GM23338 (cell line): ENCODE results near the gene IL16. TPM values are rescaled to one million over a fixed set of nuclear protein-coding genes. Genes with fewer than 3 reads are reported as not detected.

ENCODE experiments used
- ATAC-seq: fragments of 200-7000 bp; cut with Tn5 transposase; 3 replicates; pipeline ENCODE4 v1.9.1; 2020
- DNase-seq: peaks from one replicate; pipeline ENCODE4 v3.0.0-alpha.2; 2015; ENCODE audit warnings: low spot score
- H2AFZ ChIP-seq: fragments of 200-600 bp; sonication (generic); 2 replicates; pipeline ENCODE4 v1.8.0; 2016; ENCODE audit warnings: antibody characterized with exemption, mild to moderate bottlenecking, moderate library complexity
- H3F3A ChIP-seq: fragments of 200-600 bp; sonication (generic); replicated peaks from 2 replicates; pipeline ENCODE4 v1.8.0; 2017; ENCODE audit warnings: antibody characterized with exemption, mixed run types, low read depth
- H3K27ac ChIP-seq: fragments of 200-600 bp; sonication (generic); 2 replicates; pipeline ENCODE4 v1.6.1; 2016; ENCODE audit warnings: low read depth
- H3K27me3 ChIP-seq: fragments of 200-600 bp; sonication (generic); 2 replicates; pipeline ENCODE4 v1.8.0; 2016; ENCODE audit warnings: mild to moderate bottlenecking, mixed run types, moderate library complexity; ENCODE audit not compliant: insufficient read depth
- H3K36me3 ChIP-seq: fragments of 200-600 bp; sonication (generic); 2 replicates; pipeline ENCODE4 v1.8.0; 2016; ENCODE audit warnings: mild to moderate bottlenecking; ENCODE audit not compliant: insufficient read depth
- H3K4me1 ChIP-seq: fragments of 200-600 bp; sonication (generic); 2 replicates; pipeline ENCODE4 v1.8.0; 2016; ENCODE audit warnings: mild to moderate bottlenecking, moderate library complexity; ENCODE audit not compliant: insufficient read depth
- H3K4me2 ChIP-seq: fragments of 200-600 bp; sonication (generic); 2 replicates; pipeline ENCODE4 v1.7.1; 2017; ENCODE audit warnings: mixed run types
- H3K4me3 ChIP-seq: fragments of 200-600 bp; sonication (generic); 2 replicates; pipeline ENCODE4 v1.6.1; 2016; ENCODE audit warnings: mixed run types
- H3K79me2 ChIP-seq: fragments of 200-600 bp; sonication (generic); replicated peaks from 2 replicates; pipeline ENCODE4 v1.8.0; 2017; ENCODE audit warnings: mild to moderate bottlenecking; ENCODE audit not compliant: insufficient read depth
- H3K9me2 ChIP-seq: fragments of 200-600 bp; sonication (generic); 2 replicates; pipeline ENCODE4 v1.8.0; 2017; ENCODE audit not compliant: insufficient read depth
- H4K20me1 ChIP-seq: fragments of 200-600 bp; sonication (generic); replicated peaks from 2 replicates; pipeline ENCODE4 v1.8.0; 2017; ENCODE audit warnings: mild to moderate bottlenecking; ENCODE audit not compliant: insufficient read depth
- H3K27ac Mint-ChIP-seq: 2 replicates; pipeline ENCODE4 v1.8.0; 2020; ENCODE audit warnings: inconsistent platforms, mild to moderate bottlenecking, moderate library complexity, mixed read lengths
- H3K27me3 Mint-ChIP-seq: 3 replicates; pipeline ENCODE4 v1.8.0; 2022; ENCODE audit warnings: low read depth, mild to moderate bottlenecking, moderate library complexity, mixed read lengths, inconsistent platforms; ENCODE audit not compliant: insufficient read depth, poor library complexity
- H3K36me3 Mint-ChIP-seq: 3 replicates; pipeline ENCODE4 v1.8.0; 2021; ENCODE audit warnings: low read depth, mild to moderate bottlenecking, inconsistent platforms, moderate library complexity, mixed read lengths
- H3K4me1 Mint-ChIP-seq: 3 replicates; pipeline ENCODE4 v1.8.0; 2020; ENCODE audit warnings: mild to moderate bottlenecking, inconsistent platforms, mixed read lengths
- H3K4me3 Mint-ChIP-seq: 3 replicates; pipeline ENCODE4 v1.8.0; 2021; ENCODE audit warnings: moderate library complexity, mild to moderate bottlenecking, inconsistent platforms, mixed read lengths
- H3K9me3 Mint-ChIP-seq: 3 replicates; pipeline ENCODE4 v1.8.0; 2020; ENCODE audit warnings: moderate library complexity, mild to moderate bottlenecking, inconsistent platforms, mixed read lengths
- CREB1 ChIP-seq: fragments of 250-450 bp; sonication (Bioruptor Pico); IDR thresholded peaks from 2 replicates; pipeline ENCODE4 v1.5.0; 2020; ENCODE audit warnings: low read depth, mild to moderate bottlenecking, moderate library complexity
- CTCF ChIP-seq, 2 experiments: fragments of 200-600 bp in 1 of 2; sonication (generic) in 1 of 2; conservative IDR thresholded peaks; 2 replicates each; pipeline versions ENCODE4 v1.5.1 to v1.6.1; 2016 to 2017; ENCODE audit warnings: antibody characterized with exemption in 2 of 2, low read depth in 2 of 2, mild to moderate bottlenecking in 2 of 2, moderate library complexity in 1 of 2
- ETS1 ChIP-seq: IDR thresholded peaks from 2 replicates; pipeline ENCODE4 v1.6.1; 2016; ENCODE audit warnings: antibody characterized with exemption
- EZH2 ChIP-seq: fragments of 200-600 bp; sonication (generic); IDR thresholded peaks from one replicate; pipeline ENCODE4 v1.8.0; 2017; ENCODE audit warnings: antibody characterized with exemption, mild to moderate bottlenecking, low read depth; ENCODE audit not compliant: unreplicated experiment
- EZH2phosphoT487 ChIP-seq: fragments of 200-600 bp; sonication (generic); IDR thresholded peaks from one replicate; pipeline ENCODE4 v1.8.1; 2018; ENCODE audit warnings: antibody characterized with exemption; ENCODE audit not compliant: unreplicated experiment
- JUNB ChIP-seq: IDR thresholded peaks from one replicate; pipeline ENCODE4 v1.6.1; 2016; ENCODE audit warnings: antibody characterized with exemption; ENCODE audit not compliant: unreplicated experiment
- NANOG ChIP-seq: IDR thresholded peaks from 2 replicates; pipeline ENCODE4 v1.6.1; 2016; ENCODE audit warnings: antibody characterized with exemption, borderline replicate concordance
- POLR2AphosphoS5 ChIP-seq: IDR thresholded peaks from 2 replicates; pipeline ENCODE4 v1.6.1; 2016; ENCODE audit warnings: antibody characterized with exemption, low read depth
- REST ChIP-seq: IDR thresholded peaks from one replicate; pipeline ENCODE4 v1.6.1; 2018; ENCODE audit warnings: antibody characterized with exemption; ENCODE audit not compliant: unreplicated experiment
- STAT1 ChIP-seq: IDR thresholded peaks from one replicate; pipeline ENCODE4 v1.6.1; 2016; ENCODE audit warnings: antibody characterized with exemption; ENCODE audit not compliant: unreplicated experiment
- ZNF114 ChIP-seq: fragments of 250-450 bp; sonication (Bioruptor Pico); IDR thresholded peaks from 2 replicates; pipeline ENCODE4 v1.5.0; 2020; ENCODE audit warnings: mild to moderate bottlenecking, moderate library complexity
- ZNF331 ChIP-seq: fragments of 250-450 bp; sonication (Bioruptor Pico); IDR thresholded peaks from 2 replicates; pipeline ENCODE4 v1.5.0; 2020; ENCODE audit warnings: low read depth, mild to moderate bottlenecking, moderate library complexity
- ZNF462 ChIP-seq: fragments of 250-450 bp; sonication (Bioruptor Pico); IDR thresholded peaks from 2 replicates; pipeline ENCODE4 v1.5.0; 2020; ENCODE audit warnings: mild to moderate bottlenecking, moderate library complexity
- polyA plus RNA-seq: library from polyadenylated mRNA; unstranded; fragments of >200 nt; fragmentation: Nextera tagmentation; extraction: Ambion mirVana; gene quantifications from 2 replicates; pipeline ENCODE4 v1.2.1, GENCODE V29; 2016
- total RNA-seq: library from RNA; depleted of rRNA; stranded (reverse); fragments of >200 nt; shearing (Covaris generic); gene quantifications from 2 replicates; pipeline ENCODE4 v1.2.3, GENCODE V29; 2014

The IL16 gene
- total and polyA plus RNA-seq, 2 experiments from 2014 or later = 0.29 TPM; not detected in 1

GRCh38 chr15:81209635-81210034 is 13.0 kb downstream of the IL16 start:
- DNase-seq (no peak), ATAC-seq (no peak)
- Mint-ChIP-seq H3K4me1 (no peaks in the 10 kb centered on the region), H3K27me3 (peaks cover 5% of the 10 kb centered on the region), H3K36me3 (peaks cover 3% of the 10 kb centered on the region; the same call in 2 of the 3 replicates), H3K9me3 (peaks cover 6% of the 10 kb centered on the region), H3K4me3 (no peak overlapping the region), H3K27ac (no peak overlapping the region)
- no peaks in the 10 kb centered on the region for H3K27me3 ChIP-seq
- no peaks in the 10 kb centered on the region for H3K9me2 ChIP-seq
- no peak overlapping the region for H3K27ac ChIP-seq
- TF ChIP-seq ZNF462 (CRISPR knock-in tag) (no peak), CREB1 (CRISPR knock-in tag) (no peak), ZNF331 (CRISPR knock-in tag) (no peak), STAT1 (no peak), REST (no peak), NANOG (no peak), POLR2AphosphoS5 (no peak), EZH2phosphoT487 (no peak), EZH2 (no peak), CTCF (conservative IDR thresholded peaks at IDR 0.05; ENCODE audit: low read depth in 2 of 2) (no peak), ETS1 (no peak), ZNF114 (CRISPR knock-in tag) (no peak), JUNB (no peak)
- no peaks in the 10 kb centered on the region for H3K36me3 ChIP-seq
- no peak overlapping the region for H2AFZ ChIP-seq
- H3F3A ChIP-seq = no peaks in the 10 kb centered on the region
- no peaks in the 10 kb centered on the region for H3K79me2 ChIP-seq
- H3K4me2 ChIP-seq = no peak overlapping the region
- H3K4me3 ChIP-seq = no peak overlapping the region
- no peaks in the 10 kb centered on the region for H4K20me1 ChIP-seq
- no peaks in the 10 kb centered on the region for H3K4me1 ChIP-seq
